DND-41 (cell line): Measurements from ENCODE around the gene WDR83.
A peak's percentile ranks its signal among the peaks of the same experiment; 100 is the strongest.
"Not testable (repeated sequence)": the region's sequence is repeated elsewhere in the genome, so short reads cannot be mapped to it uniquely, and the experiment has no call there.

Experiments used
- ATAC-seq: fragments of 200-7000 bp; cut with Tn5 transposase; 3 replicates; pipeline ENCODE4 v1.9.1; 2021; ENCODE audit warnings: low read depth; ENCODE audit not compliant: insufficient read depth
- DNase-seq: peaks from one replicate; pipeline ENCODE4 v3.0.0-alpha.2; 2020
- H2AFZ ChIP-seq: 2 replicates; pipeline ENCODE4 v1.6.0; 2012; ENCODE audit warnings: low read depth, low read length
- H3K27ac ChIP-seq: 2 replicates; pipeline ENCODE4 v1.5.1; 2012; ENCODE audit warnings: low read length, inconsistent platforms
- H3K27me3 ChIP-seq: fragments of 200-600 bp; sonication (generic); 2 replicates; pipeline ENCODE4 v1.6.0; 2012; ENCODE audit warnings: low read length, mild to moderate bottlenecking, inconsistent platforms; ENCODE audit not compliant: insufficient read depth, poor library complexity
- H3K36me3 ChIP-seq: 2 replicates; pipeline ENCODE4 v1.5.1; 2012; ENCODE audit warnings: low read length, inconsistent platforms; ENCODE audit not compliant: insufficient read depth
- H3K4me1 ChIP-seq: 2 replicates; pipeline ENCODE4 v1.5.1; 2012; ENCODE audit warnings: mild to moderate bottlenecking, low read length; ENCODE audit not compliant: insufficient read depth
- H3K4me2 ChIP-seq: 2 replicates; pipeline ENCODE4 v1.6.0; 2012; ENCODE audit warnings: mild to moderate bottlenecking, moderate library complexity, low read length, inconsistent platforms; ENCODE audit not compliant: insufficient read depth
- H3K4me3 ChIP-seq, 2 experiments: fragments of 200-600 bp in 1 of 2; shearing (Covaris generic) in 1 of 2; 2 replicates each; pipeline ENCODE4 v1.5.1; 2012 to 2016; ENCODE audit warnings: inconsistent platforms in 2 of 2, low read length in 2 of 2, mild to moderate bottlenecking in 2 of 2, low read depth in 1 of 2, moderate library complexity in 1 of 2
- H3K79me2 ChIP-seq: 2 replicates; pipeline ENCODE4 v1.6.0; 2012; ENCODE audit warnings: low read length, inconsistent platforms; ENCODE audit not compliant: insufficient read depth
- H3K9ac ChIP-seq: 2 replicates; pipeline ENCODE4 v1.6.0; 2012; ENCODE audit warnings: low read depth, mild to moderate bottlenecking, inconsistent platforms, low read length, moderate library complexity
- H3K9me3 ChIP-seq: 2 replicates; pipeline ENCODE4 v1.5.1; 2012; ENCODE audit warnings: low read length, moderate library complexity, mild to moderate bottlenecking, inconsistent platforms; ENCODE audit not compliant: insufficient read depth, severe bottlenecking
- H4K20me1 ChIP-seq: 2 replicates; pipeline ENCODE4 v1.6.0; 2012; ENCODE audit warnings: low read length; ENCODE audit not compliant: insufficient read depth
- EZH2 ChIP-seq: IDR thresholded peaks from 3 replicates; pipeline ENCODE4 v1.6.1; 2012; ENCODE audit warnings: borderline replicate concordance, low read depth, mild to moderate bottlenecking, moderate library complexity, low read length, inconsistent platforms; ENCODE audit not compliant: severe bottlenecking
- TF ChIP-seq, protein P1 (sequence below): IDR thresholded peaks from 2 replicates; pipeline ENCODE4 v1.5.1; 2012; ENCODE audit warnings: borderline replicate concordance, low read length, moderate library complexity, mild to moderate bottlenecking; ENCODE audit not compliant: poor library complexity, severe bottlenecking; ENCODE audit errors: extremely low read depth

The WDR83 gene

DNA sequence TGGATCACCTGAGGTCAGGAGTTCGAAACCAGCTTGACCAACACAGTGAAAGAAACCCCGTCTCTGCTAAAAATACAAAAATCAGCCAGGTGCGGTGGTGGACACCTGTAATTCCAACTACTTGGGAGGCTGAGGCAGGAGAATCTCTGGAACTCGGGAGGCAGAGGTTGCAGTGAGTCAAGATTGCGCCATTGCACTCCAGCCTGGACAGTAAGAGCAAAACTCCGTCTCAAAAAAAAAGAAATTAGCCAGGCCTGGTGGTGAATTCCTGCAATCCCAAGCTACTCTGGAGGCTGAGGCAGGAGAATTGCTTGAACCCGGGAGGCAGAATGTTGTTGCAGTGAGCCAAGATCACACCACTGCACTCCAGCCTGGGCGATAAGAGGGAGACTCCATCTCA lies 42.0 kb downstream of the WDR83 start:
- no peak overlapping the region for H3K27ac ChIP-seq
- no peak overlapping the region for H3K4me2 ChIP-seq
- H3K9ac ChIP-seq = no peak overlapping the region
- no peak overlapping the region for H2AFZ ChIP-seq
- no peak for DNase-seq
- no peaks in the 10 kb centered on the region for H3K9me3 ChIP-seq
- H3K36me3 ChIP-seq = peaks cover 89% of the 10 kb centered on the region
- no peak for ATAC-seq
- no peak overlapping the region for H3K4me3 ChIP-seq
- H3K27me3 ChIP-seq = no peaks in the 10 kb centered on the region
- peaks cover 6% of the 10 kb centered on the region; the same call in 1 of the 2 replicates for H3K79me2 ChIP-seq
- H3K4me1 ChIP-seq = no peaks in the 10 kb centered on the region
- TF ChIP-seq, protein P1, sequence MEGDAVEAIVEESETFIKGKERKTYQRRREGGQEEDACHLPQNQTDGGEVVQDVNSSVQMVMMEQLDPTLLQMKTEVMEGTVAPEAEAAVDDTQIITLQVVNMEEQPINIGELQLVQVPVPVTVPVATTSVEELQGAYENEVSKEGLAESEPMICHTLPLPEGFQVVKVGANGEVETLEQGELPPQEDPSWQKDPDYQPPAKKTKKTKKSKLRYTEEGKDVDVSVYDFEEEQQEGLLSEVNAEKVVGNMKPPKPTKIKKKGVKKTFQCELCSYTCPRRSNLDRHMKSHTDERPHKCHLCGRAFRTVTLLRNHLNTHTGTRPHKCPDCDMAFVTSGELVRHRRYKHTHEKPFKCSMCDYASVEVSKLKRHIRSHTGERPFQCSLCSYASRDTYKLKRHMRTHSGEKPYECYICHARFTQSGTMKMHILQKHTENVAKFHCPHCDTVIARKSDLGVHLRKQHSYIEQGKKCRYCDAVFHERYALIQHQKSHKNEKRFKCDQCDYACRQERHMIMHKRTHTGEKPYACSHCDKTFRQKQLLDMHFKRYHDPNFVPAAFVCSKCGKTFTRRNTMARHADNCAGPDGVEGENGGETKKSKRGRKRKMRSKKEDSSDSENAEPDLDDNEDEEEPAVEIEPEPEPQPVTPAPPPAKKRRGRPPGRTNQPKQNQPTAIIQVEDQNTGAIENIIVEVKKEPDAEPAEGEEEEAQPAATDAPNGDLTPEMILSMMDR = no peak
- TF ChIP-seq EZH2 = no peak
- peaks cover 24% of the 10 kb centered on the region for H4K20me1 ChIP-seq

DNA sequence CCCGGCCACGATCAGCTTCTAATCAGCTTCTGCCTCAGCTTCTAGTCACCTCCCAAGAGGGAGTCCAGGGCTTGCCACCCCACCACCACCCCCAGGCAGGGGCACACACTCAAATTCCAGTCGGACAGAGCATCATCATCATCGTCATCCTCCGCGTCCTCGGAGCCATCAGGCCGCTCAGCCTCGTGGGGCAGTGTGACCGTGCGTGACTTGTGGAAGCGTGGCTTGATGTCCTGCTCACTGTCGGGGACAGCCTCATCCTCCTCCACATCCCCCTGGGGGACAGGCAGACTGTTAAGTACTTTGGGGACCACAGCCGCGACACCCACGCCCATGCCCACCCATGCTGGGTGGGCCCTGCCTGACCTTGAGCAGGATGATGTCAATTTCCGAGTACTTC lies 44.6 kb downstream of the WDR83 start:
- no peaks in the 10 kb centered on the region for H3K4me1 ChIP-seq
- peaks cover 38% of the 10 kb centered on the region for H4K20me1 ChIP-seq
- H3K79me2 ChIP-seq = peaks cover 22% of the 10 kb centered on the region
- H3K9ac ChIP-seq = no peak overlapping the region
- no peak overlapping the region for H2AFZ ChIP-seq
- no peak for TF ChIP-seq EZH2
- TF ChIP-seq, protein P1 = no peak
- no peaks in the 10 kb centered on the region for H3K9me3 ChIP-seq
- no peak for ATAC-seq
- no peak overlapping the region for H3K4me3 ChIP-seq
- H3K36me3 ChIP-seq = peaks cover 88% of the 10 kb centered on the region
- DNase-seq = no peak
- no peaks in the 10 kb centered on the region for H3K27me3 ChIP-seq
- no peak overlapping the region for H3K4me2 ChIP-seq
- H3K27ac ChIP-seq = no peak overlapping the region

DNA sequence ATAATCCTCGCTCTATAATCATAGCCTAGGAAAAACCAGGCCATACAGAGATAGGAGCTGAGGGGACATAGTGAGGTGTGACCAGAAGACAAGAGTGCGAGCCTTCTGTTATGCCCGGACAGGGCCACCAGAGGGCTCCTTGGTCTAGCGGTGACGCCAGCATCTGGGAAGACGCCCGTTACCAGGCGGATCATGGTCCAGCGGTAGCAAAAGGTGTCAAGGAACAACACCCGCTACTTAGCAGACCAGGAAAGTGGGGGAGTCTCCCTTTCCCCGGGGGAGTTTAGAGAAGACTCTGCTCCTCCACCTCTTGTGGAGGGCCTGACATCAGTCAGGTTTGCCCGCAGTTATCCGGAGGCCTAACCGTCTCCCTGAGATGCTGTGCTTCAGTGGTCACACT lies 45.5 kb downstream of the WDR83 start:
- Histone ChIP-seq H3K36me3 (peaks cover 87% of the 10 kb centered on the region), H4K20me1 (peaks cover 45% of the 10 kb centered on the region), H3K79me2 (peaks cover 30% of the 10 kb centered on the region)
- not testable (repeated sequence) for H2AFZ ChIP-seq, H3K4me2 ChIP-seq, H3K27ac ChIP-seq, ATAC-seq, H3K9ac ChIP-seq, H3K27me3 ChIP-seq, H3K4me1 ChIP-seq, H3K9me3 ChIP-seq, H3K4me3 ChIP-seq
- DNase-seq = peak; percentile 33

DNA sequence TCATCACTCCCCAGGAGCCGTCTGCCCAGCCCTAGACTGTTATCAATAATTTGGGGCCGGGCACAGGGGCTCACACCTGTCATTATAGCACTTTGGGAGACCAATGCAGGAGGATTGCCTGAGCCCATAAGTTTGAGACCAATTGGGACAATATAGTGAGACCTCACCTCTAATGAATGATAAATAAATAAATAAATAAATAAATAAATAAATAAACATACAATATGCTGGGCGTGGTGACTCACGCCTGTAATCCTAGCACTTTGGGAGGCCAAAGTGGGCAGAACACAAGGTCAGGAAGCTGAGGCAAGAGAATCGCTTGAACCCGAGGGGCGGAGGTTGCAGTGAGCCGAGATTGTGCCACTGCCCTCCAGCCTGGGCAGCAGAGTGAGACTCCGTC lies 46.7 kb downstream of the WDR83 start:
- DNase-seq, ATAC-seq, H3K4me2 ChIP-seq, H3K9me3 ChIP-seq, H2AFZ ChIP-seq, H3K4me1 ChIP-seq, H3K4me3 ChIP-seq, H3K27me3 ChIP-seq, H3K9ac ChIP-seq, H3K27ac ChIP-seq: not testable (repeated sequence)
- Histone ChIP-seq H3K36me3 (peaks cover 91% of the 10 kb centered on the region), H3K79me2 (peaks cover 42% of the 10 kb centered on the region), H4K20me1 (peaks cover 45% of the 10 kb centered on the region)
